ENCODE data around the gene NLRP4. TPM values are rescaled to one million over a fixed set of nuclear protein-coding genes. Genes with fewer than 3 reads are reported as not detected.

Gene NLRP4
- total and polyA plus RNA-seq, 8 donors, result not detected

DNA sequence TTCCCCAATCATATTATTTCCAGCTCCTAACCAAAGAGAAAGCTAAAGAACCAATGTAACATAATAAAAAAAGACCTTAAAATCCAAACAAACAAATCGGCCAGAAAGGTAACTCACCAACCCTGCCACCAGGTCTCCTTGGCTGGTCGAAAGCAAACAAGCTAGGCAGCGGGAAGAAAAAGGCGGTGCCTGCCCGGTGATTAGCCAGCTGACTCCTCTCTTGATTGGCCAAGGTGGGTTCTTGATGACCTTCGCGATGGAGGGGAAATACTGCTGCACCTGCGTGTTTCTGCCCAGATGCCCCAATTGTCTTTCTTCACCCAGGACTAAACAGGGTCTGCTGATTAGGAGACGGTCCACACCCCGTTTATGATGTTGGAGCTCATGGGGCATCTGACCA is 4.5 kb upstream of the NLRP4 start, which contains the start of gene NLRP11:
TSS of gene NLRP11 (minus strand) at position 154 of the 400 bp plus-strand sequence. CDS start 13,825 bp downstream, outside the sequence.
- H3K4me1 ChIP-seq, result no peaks in the 10 kb centered on the region
- H3K27ac ChIP-seq, result no peak within 1 kb of the TSS
- H3K4me3 ChIP-seq, result no peak within 1 kb of the TSS
- intact Hi-C loops (cut with DNase I), result no loop called here
- TF ChIP-seq, protein P1, sequence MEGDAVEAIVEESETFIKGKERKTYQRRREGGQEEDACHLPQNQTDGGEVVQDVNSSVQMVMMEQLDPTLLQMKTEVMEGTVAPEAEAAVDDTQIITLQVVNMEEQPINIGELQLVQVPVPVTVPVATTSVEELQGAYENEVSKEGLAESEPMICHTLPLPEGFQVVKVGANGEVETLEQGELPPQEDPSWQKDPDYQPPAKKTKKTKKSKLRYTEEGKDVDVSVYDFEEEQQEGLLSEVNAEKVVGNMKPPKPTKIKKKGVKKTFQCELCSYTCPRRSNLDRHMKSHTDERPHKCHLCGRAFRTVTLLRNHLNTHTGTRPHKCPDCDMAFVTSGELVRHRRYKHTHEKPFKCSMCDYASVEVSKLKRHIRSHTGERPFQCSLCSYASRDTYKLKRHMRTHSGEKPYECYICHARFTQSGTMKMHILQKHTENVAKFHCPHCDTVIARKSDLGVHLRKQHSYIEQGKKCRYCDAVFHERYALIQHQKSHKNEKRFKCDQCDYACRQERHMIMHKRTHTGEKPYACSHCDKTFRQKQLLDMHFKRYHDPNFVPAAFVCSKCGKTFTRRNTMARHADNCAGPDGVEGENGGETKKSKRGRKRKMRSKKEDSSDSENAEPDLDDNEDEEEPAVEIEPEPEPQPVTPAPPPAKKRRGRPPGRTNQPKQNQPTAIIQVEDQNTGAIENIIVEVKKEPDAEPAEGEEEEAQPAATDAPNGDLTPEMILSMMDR (IDR thresholded peaks at IDR 0.05), result no peak
- peaks cover 0 to 2% of the 10 kb centered on the region in 2 donors for H3K9me3 ChIP-seq
- no peak for DNase-seq
- H3K27me3 ChIP-seq, result peaks cover 0 to 5% of the 10 kb centered on the region in 2 donors
- ATAC-seq, result no peak
- no peaks in the 10 kb centered on the region for H3K36me3 ChIP-seq

DNA sequence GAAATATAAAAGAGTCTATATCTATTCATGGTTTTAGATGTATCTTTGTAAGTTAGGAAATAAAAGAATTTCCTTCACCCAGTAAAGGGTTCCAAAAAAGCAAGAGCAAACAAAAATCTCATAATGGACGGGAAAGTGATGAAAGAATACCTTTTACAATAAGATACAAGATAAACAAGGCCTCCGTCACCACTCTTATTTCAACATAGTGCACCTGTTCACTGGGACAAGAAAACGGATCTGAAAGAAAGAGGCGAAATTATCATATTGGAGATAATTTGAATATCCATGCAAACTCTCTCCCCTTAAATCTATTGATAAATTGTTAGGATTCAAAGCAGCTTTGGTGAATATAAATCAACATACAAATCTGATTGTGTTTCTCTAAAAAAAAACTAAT is 3.7 kb upstream of the NLRP4 start:
- TF ChIP-seq, protein P1 (IDR thresholded peaks at IDR 0.05), result no peak
- no peak overlapping the region for H3K27ac ChIP-seq
- H3K4me3 ChIP-seq, result no peak overlapping the region
- H3K9me3 ChIP-seq, result peaks cover 0 to 2% of the 10 kb centered on the region in 2 donors
- H3K27me3 ChIP-seq, result peaks cover 0 to 5% of the 10 kb centered on the region in 2 donors
- DNase-seq, result no peak
- H3K4me1 ChIP-seq, result no peaks in the 10 kb centered on the region
- no peaks in the 10 kb centered on the region for H3K36me3 ChIP-seq
- no peak for ATAC-seq
- intact Hi-C loops (cut with DNase I), result no loop called here

DNA sequence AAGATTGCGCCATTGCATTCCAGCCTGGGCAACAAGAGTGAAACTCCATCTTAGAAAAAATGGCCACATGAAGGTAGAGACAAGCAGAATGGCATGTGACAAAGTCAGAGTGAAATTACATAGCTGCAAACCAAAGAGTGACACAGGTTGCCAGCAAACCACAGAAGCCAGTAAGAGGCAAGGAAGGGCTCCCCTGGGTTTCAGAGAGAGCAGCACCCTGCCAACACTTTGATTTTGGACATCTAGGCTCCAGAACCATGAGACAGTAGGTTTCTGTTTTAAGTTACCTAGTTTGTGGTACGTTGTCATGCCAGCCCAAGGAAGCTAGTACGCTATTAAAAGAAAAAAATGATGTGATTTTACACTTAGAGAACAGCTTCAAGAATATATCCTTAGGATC is 1.9 kb downstream of the NLRP4 start:
- Histone ChIP-seq H3K36me3 (no peaks in the 10 kb centered on the region), H3K27me3 (no peaks in the 10 kb centered on the region), H3K9me3 (peaks cover 0 to 6% of the 10 kb centered on the region in 2 donors), H3K4me3 (no peak overlapping the region), H3K4me1 (no peaks in the 10 kb centered on the region), H3K27ac (no peak overlapping the region)
- intact Hi-C loops (cut with DNase I), result no loop called here
- DNase-seq, result no peak
- no peak for ATAC-seq
- TF ChIP-seq, protein P1 (IDR thresholded peaks at IDR 0.05), result no peak

DNA sequence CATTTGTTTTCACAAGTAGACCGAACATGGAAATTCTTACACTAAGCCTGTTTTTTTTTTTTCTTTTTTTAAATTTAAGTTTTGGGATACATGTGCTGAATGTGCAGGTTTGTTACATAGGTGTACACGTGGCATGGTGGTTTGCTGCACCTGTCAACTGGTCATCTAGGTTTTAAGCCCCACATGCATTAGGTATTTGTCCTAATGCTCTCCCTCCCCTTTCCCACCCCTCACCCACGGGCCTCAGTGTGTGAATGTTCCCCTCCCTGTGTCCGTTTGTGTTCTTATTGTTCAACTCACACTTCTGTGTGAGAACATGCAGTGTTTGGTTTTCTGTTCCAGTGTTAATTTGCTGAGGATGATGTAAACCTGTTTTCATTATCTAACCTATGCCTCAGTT is 2.6 kb downstream of the NLRP4 start:
- no peak for DNase-seq
- H3K4me1 ChIP-seq, result no peaks in the 10 kb centered on the region
- H3K9me3 ChIP-seq, result peaks cover 0 to 6% of the 10 kb centered on the region in 2 donors
- no peaks in the 10 kb centered on the region for H3K27me3 ChIP-seq
- no peak for ATAC-seq
- no peak overlapping the region for H3K4me3 ChIP-seq
- TF ChIP-seq, protein P1 (IDR thresholded peaks at IDR 0.05), result no peak
- no peak overlapping the region for H3K27ac ChIP-seq
- no peaks in the 10 kb centered on the region for H3K36me3 ChIP-seq
- intact Hi-C loops (cut with DNase I), result no loop called here

DNA sequence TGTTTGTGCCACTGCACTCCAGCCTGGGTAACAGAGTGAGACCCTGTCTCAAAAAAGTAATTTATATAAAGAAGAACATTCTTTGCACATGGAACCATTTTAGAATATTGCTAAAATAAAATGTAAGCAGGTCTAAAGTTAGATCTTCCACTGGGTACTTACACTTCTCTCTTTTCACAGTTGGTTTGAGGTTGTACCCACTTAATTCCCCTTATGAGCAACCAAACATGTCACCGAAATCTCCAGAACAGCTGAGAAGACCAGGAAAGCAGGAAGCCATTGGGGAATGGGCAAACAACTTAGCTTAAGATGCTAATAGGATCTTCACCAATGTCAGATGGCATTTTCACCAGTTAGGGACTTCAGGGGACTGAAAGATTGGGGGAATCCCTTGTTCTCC is 18.8 kb downstream of the NLRP4 start:
- ATAC-seq, result no peak
- TF ChIP-seq, protein P1 (IDR thresholded peaks at IDR 0.05), result no peak
- no peak overlapping the region for H3K27ac ChIP-seq
- no peak overlapping the region for H3K4me3 ChIP-seq
- H3K27me3 ChIP-seq, result no peaks in the 10 kb centered on the region
- intact Hi-C loops (cut with DNase I), result no loop called here
- peaks cover 0 to 20% of the 10 kb centered on the region in 2 donors for H3K9me3 ChIP-seq
- no peak for DNase-seq
- H3K4me1 ChIP-seq, result no peaks in the 10 kb centered on the region
- H3K36me3 ChIP-seq, result no peaks in the 10 kb centered on the region

All from left lung (tissue), 10 donors.